HK-2 (cell line): ENCODE measurements around the gene TSPY2.
"Not testable (repeated sequence)": the region's sequence is repeated elsewhere in the genome, so short reads cannot be mapped to it uniquely, and the experiment has no call there.

Experiments used
- DNase-seq: peaks from one replicate; pipeline ENCODE4 v3.0.0-alpha.2; 2018; ENCODE audit not compliant: unreplicated experiment

The TSPY2 gene

GRCh38 chrY:6245923-6246322 lies at the start of gene TSPY2:
Gene TSPY2, plus strand, starts transcription at chrY:6246223. Its CDS starts 46 bp downstream, at chrY:6246269.
- not testable (repeated sequence) for DNase-seq

- not testable (repeated sequence) for DNase-seq
Observed at GRCh38 chrY:6209565-6209964, 36.5 kb upstream of the TSPY2 start.

- DNase-seq = not testable (repeated sequence)
Observed at GRCh38 chrY:6217045-6217444, 29.0 kb upstream of the TSPY2 start.

GRCh38 chrY:6269839-6270238 lies 23.8 kb downstream of the TSPY2 start:
- DNase-seq = not testable (repeated sequence)
